ENCODE results near the gene JAKMIP1.

GRCh38 chr4:6008766-6009385 is 191.5 kb downstream of the JAKMIP1 start:
- TF ChIP-seq CTCF (IDR thresholded peaks at IDR 0.05) = no peak
- no peak for TF ChIP-seq POLR2A (IDR thresholded peaks at IDR 0.05)

Measured in esophagus squamous epithelium (tissue), 4 donors.